PC-9 (cell line): Measurements from ENCODE around the gene STK32A. TPM values are rescaled to one million over a fixed set of nuclear protein-coding genes. Genes with fewer than 3 reads are reported as not detected.

Source experiments
- BruUV-seq: library from RNA; stranded (reverse); fragments of 400-500 nt; replicated peaks from 2 replicates; lab custom pipeline; 2021; lab: Mats Ljungman, UMichigan
- CTCF ChIA-PET: fragments of 300-600 bp; sonication (Branson Sonifier 250); formaldehyde crosslinking; loops from one replicate; lab custom pipeline; 2022; ENCODE audit warnings: antibody characterized with exemption; lab: Charles Lee
- POLR2A ChIA-PET: fragments of 300-600 bp; sonication (Branson Sonifier 250); formaldehyde crosslinking; loops from one replicate; lab custom pipeline; 2022; ENCODE audit warnings: antibody characterized with exemption; ENCODE audit not compliant: unreplicated experiment; lab: Charles Lee
- DNase-seq, 2 experiments: peaks; one replicate each; pipeline versions ENCODE4 v3.0.0 to v3.0.0-alpha.2; 2015 to 2022; ENCODE audit warnings: mixed read lengths in 1 of 2
- H2AFZ ChIP-seq: fragments of 200-600 bp; sonication (generic); 2 replicates; pipeline ENCODE4 v1.8.1; 2017; ENCODE audit warnings: antibody characterized with exemption
- H3F3A ChIP-seq: fragments of 200-600 bp; sonication (generic); 2 replicates; pipeline ENCODE4 v1.8.1; 2017; ENCODE audit warnings: antibody characterized with exemption, mild to moderate bottlenecking, low read depth; ENCODE audit not compliant: insufficient read depth
- H3K27ac ChIP-seq: fragments of 200-600 bp; sonication (generic); 2 replicates; pipeline ENCODE4 v1.6.1; 2016; ENCODE audit warnings: mixed run types
- H3K27me3 ChIP-seq: fragments of 200-600 bp; sonication (generic); 2 replicates; pipeline ENCODE4 v1.6.1; 2016; ENCODE audit warnings: low read depth, mixed run types; ENCODE audit not compliant: insufficient read depth
- H3K36me3 ChIP-seq: fragments of 200-600 bp; sonication (generic); 2 replicates; pipeline ENCODE4 v1.6.1; 2016; ENCODE audit warnings: low read depth, mixed run types
- H3K4me1 ChIP-seq: fragments of 200-600 bp; sonication (generic); replicated peaks from 2 replicates; pipeline ENCODE4 v1.6.1; 2016; ENCODE audit warnings: mixed run types; ENCODE audit not compliant: insufficient read depth
- H3K4me2 ChIP-seq: fragments of 200-600 bp; sonication (generic); 2 replicates; pipeline ENCODE4 v1.6.1; 2017; ENCODE audit warnings: mixed run types
- H3K4me3 ChIP-seq: fragments of 200-600 bp; sonication (generic); 2 replicates; pipeline ENCODE4 v1.6.1; 2016; ENCODE audit warnings: mixed run types
- H3K79me2 ChIP-seq: fragments of 200-600 bp; sonication (generic); 2 replicates; pipeline ENCODE4 v1.6.1; 2017; ENCODE audit warnings: low read depth, mixed run types
- H3K9me2 ChIP-seq: fragments of 200-600 bp; sonication (generic); 2 replicates; pipeline ENCODE4 v1.8.1; 2017; ENCODE audit warnings: mild to moderate bottlenecking; ENCODE audit not compliant: insufficient read depth
- H3K9me3 ChIP-seq: fragments of 200-600 bp; sonication (generic); 2 replicates; pipeline ENCODE4 v1.8.1; 2016; ENCODE audit warnings: low read depth; ENCODE audit not compliant: insufficient read depth
- H4K20me1 ChIP-seq: fragments of 200-600 bp; sonication (generic); 2 replicates; pipeline ENCODE4 v1.8.1; 2017; ENCODE audit not compliant: insufficient read depth
- CTCF ChIP-seq: fragments of 200-600 bp; sonication (generic); conservative IDR thresholded peaks from 2 replicates; pipeline ENCODE4 v1.6.1; 2017; ENCODE audit warnings: mixed run types, antibody characterized with exemption, mild to moderate bottlenecking, moderate library complexity
- EZH2 ChIP-seq: fragments of 200-600 bp; sonication (generic); IDR thresholded peaks from 2 replicates; pipeline ENCODE4 v1.8.0; 2017; ENCODE audit warnings: antibody characterized with exemption, low read depth
- intact Hi-C: fragments of 100-400 bp; cut with micrococcal nuclease; formaldehyde crosslinking; loops from one replicate; pipeline ENCODE4 v1.10.0; 2022; ENCODE audit not compliant: unreplicated experiment
- total RNA-seq: library from RNA; stranded (reverse); gene quantifications from 2 replicates; pipeline ENCODE4 v1.2.3, GENCODE V29; 2021

STK32A gene
- total RNA-seq, 1 experiment from 2014 or later, result not detected

- intact Hi-C loops, result no loop called here
- ChIA-PET CTCF (interaction anchor here (0.6 kb wide), 1 partner anchor 363 kb away, joined by 5 read pairs; no protein-coding TSS in a partner anchor), POLR2A (no interaction called here)
- no peak overlapping the region for H3K4me2 ChIP-seq
- H3K4me1 ChIP-seq, result no peaks in the 10 kb centered on the region
- H3K36me3 ChIP-seq, result no peaks in the 10 kb centered on the region
- no peaks in the 10 kb centered on the region for H3K9me2 ChIP-seq
- H4K20me1 ChIP-seq, result no peaks in the 10 kb centered on the region
- H3K27me3 ChIP-seq, result no peaks in the 10 kb centered on the region
- H3K4me3 ChIP-seq, result no peak overlapping the region
- H3F3A ChIP-seq, result no peaks in the 10 kb centered on the region
- DNase-seq, result no peak
- TF ChIP-seq EZH2, result no peak
- no peak for TF ChIP-seq CTCF
- no peaks in the 10 kb centered on the region for H3K79me2 ChIP-seq
- BruUV-seq, result no TSS peak
- no peak overlapping the region for H3K27ac ChIP-seq
- H3K9me3 ChIP-seq, result no peaks in the 10 kb centered on the region
- H2AFZ ChIP-seq, result no peak overlapping the region
Measured at GRCh38 chr5:147327905-147328304, 93.1 kb downstream of the STK32A start.

GRCh38 chr5:147332658-147333057 lies 97.8 kb downstream of the STK32A start:
- Histone ChIP-seq H3K4me2 (no peak overlapping the region), H3K9me3 (no peaks in the 10 kb centered on the region), H4K20me1 (no peaks in the 10 kb centered on the region), H3K4me3 (no peak overlapping the region), H3K27me3 (no peaks in the 10 kb centered on the region), H3F3A (no peaks in the 10 kb centered on the region), H3K36me3 (no peaks in the 10 kb centered on the region), H3K79me2 (no peaks in the 10 kb centered on the region), H3K9me2 (no peaks in the 10 kb centered on the region), H3K27ac (no peak overlapping the region), H2AFZ (no peak overlapping the region), H3K4me1 (no peaks in the 10 kb centered on the region)
- intact Hi-C loops, result no loop called here
- CTCF ChIA-PET, result no interaction called here
- TF ChIP-seq CTCF, result no peak
- no peak for TF ChIP-seq EZH2
- BruUV-seq, result no TSS peak
- POLR2A ChIA-PET, result no interaction called here
- DNase-seq, result no peak

GRCh38 chr5:147336876-147337275 lies 102.0 kb downstream of the STK32A start:
- Histone ChIP-seq H2AFZ (no peak overlapping the region), H4K20me1 (no peaks in the 10 kb centered on the region), H3K36me3 (no peaks in the 10 kb centered on the region), H3K79me2 (no peaks in the 10 kb centered on the region), H3K27ac (no peak overlapping the region), H3K9me3 (no peaks in the 10 kb centered on the region), H3K9me2 (no peaks in the 10 kb centered on the region), H3K4me3 (no peak overlapping the region), H3F3A (no peaks in the 10 kb centered on the region), H3K4me2 (no peak overlapping the region), H3K4me1 (no peaks in the 10 kb centered on the region), H3K27me3 (no peaks in the 10 kb centered on the region)
- DNase-seq, result no peak
- ChIA-PET CTCF (no interaction called here), POLR2A (no interaction called here)
- no peak for TF ChIP-seq EZH2
- no peak for TF ChIP-seq CTCF
- no TSS peak for BruUV-seq
- intact Hi-C loops, result no loop called here
